ENCODE measurements around the gene DYNLL1. TPM values are rescaled to one million over a fixed set of nuclear protein-coding genes. Genes with fewer than 3 reads are reported as not detected.
A peak's percentile ranks its signal among the peaks of the same experiment; 100 is the strongest.

Gene DYNLL1
- total and polyA plus RNA-seq, 2 of the 13 experiments (the other 11 are each of a cell fraction or from before 2014, with no cell fraction given) = 271 to 294 TPM

- TF ChIP-seq SNAPC2 (CRISPR knock-in tag; IDR thresholded peaks at IDR 0.05) (no peak), LCORL (IDR thresholded peaks at IDR 0.05) (no peak), LCORL (CRISPR knock-in tag; IDR thresholded peaks at IDR 0.05) (no peak), NFKB2 (CRISPR knock-in tag; IDR thresholded peaks at IDR 0.05; ENCODE audit: borderline replicate concordance) (peak; percentile 23; the same call in 1 of the 2 replicates), CREB3 (CRISPR knock-in tag; IDR thresholded peaks at IDR 0.05) (no peak), PHF20 (CRISPR knock-in tag; IDR thresholded peaks at IDR 0.05) (no peak), ZNF17 (CRISPR knock-in tag; IDR thresholded peaks at IDR 0.05) (no peak), MAF1 (CRISPR knock-in tag; IDR thresholded peaks at IDR 0.05; ENCODE audit: borderline replicate concordance) (no peak), ZXDC (CRISPR knock-in tag; IDR thresholded peaks at IDR 0.05) (no peak), ZNF3 (CRISPR knock-in tag; IDR thresholded peaks at IDR 0.05) (no peak), MTF2 (CRISPR knock-in tag; IDR thresholded peaks at IDR 0.05; ENCODE audit: borderline replicate concordance) (no peak), ZNF205 (CRISPR knock-in tag; IDR thresholded peaks at IDR 0.05) (no peak), GFI1 (CRISPR knock-in tag; IDR thresholded peaks at IDR 0.05; ENCODE audit: borderline replicate concordance) (peak; percentile 45; the same call in 1 of the 2 replicates), HBP1 (CRISPR knock-in tag; IDR thresholded peaks at IDR 0.05; ENCODE audit: low read depth) (no peak), BCL6 (CRISPR knock-in tag; IDR thresholded peaks at IDR 0.05) (no peak), FOXJ3 (CRISPR knock-in tag; IDR thresholded peaks at IDR 0.05; ENCODE audit: borderline replicate concordance) (no peak), ZNF776 (CRISPR knock-in tag; IDR thresholded peaks at IDR 0.05) (peak; percentile 69; the same call in 1 of the 2 replicates), ZNF143 (CRISPR knock-in tag; IDR thresholded peaks at IDR 0.05) (no peak), YEATS4 (CRISPR knock-in tag; IDR thresholded peaks at IDR 0.05; ENCODE audit: borderline replicate concordance) (no peak; the same call in 1 of the 2 replicates), ZNF121 (CRISPR knock-in tag; IDR thresholded peaks at IDR 0.05) (no peak), ZNF883 (CRISPR knock-in tag; IDR thresholded peaks at IDR 0.05; ENCODE audit: not compliant biosample characterization) (peak; percentile 71), BCL3 (CRISPR knock-in tag; IDR thresholded peaks at IDR 0.05) (peak; percentile 74; the same call in 1 of the 2 replicates)
These were observed 39.1 kb downstream of the DYNLL1 start (continued) for GRCh38 chr12:120534703-120535655.
